Uterus (tissue), 2 donors: ENCODE measurements around the gene ZNF837.

Source experiments
- CTCF ChIP-seq, 4 experiments: fragments of 200-600 bp in 2 of 4; fragments of 450-650 bp in 2 of 4; sonication (generic) in 2 of 4; IDR thresholded peaks; one replicate each; pipeline ENCODE4 v1.5.1; 2016 to 2019; ENCODE audit warnings: antibody characterized with exemption in 4 of 4, mild to moderate bottlenecking in 2 of 4, moderate library complexity in 1 of 4
- POLR2A ChIP-seq, 2 donors: fragments of 450-650 bp; IDR thresholded peaks; one replicate each; pipeline ENCODE4 v1.6.1; 2016; ENCODE audit warnings: antibody characterized with exemption in 2 of 2, mild to moderate bottlenecking in 1 of 2, moderate library complexity in 1 of 2

DNA sequence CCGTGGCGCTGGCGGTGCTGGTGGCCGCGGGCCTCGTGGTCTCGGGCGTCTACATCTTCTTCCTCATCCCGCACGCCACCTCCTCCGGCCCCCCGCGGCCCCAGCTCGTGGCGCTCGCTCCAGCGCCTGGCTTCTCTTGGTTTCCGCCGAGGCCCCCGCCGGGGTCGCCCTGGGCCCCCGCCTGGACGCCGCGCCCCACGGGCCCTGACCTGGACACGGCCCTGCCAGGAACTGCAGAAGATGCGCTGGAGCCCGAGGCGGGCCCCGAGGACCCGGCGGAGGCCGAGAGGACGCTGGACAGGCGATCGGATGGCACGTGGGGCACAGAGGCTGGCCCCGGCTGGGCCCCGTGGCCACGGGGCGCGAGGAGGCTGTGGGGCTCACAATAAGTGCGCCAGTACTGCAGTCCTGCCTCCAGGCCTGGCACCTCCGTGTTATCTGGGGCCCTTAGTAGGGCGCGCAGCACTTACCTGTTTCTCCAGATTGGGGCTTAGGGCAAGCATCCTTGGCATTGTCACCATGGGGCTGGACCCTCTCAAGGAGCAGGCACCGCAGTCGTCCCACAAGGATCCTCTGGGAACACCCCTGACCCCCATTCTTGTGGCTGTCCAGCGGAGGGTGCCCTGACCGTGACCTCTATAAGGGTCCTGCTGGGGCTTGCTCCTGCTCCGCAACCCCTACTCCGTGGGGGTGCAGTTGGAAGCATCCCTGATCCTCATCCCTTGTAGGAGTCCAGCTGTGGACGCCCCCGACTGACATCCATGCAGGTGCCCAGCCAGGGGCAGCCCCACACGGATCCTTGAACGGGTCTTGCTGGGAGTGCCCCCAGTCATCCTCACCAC is 16.1 kb upstream of the ZNF837 start:
- TF ChIP-seq CTCF (IDR thresholded peaks at IDR 0.05) (no peak), POLR2A (IDR thresholded peaks at IDR 0.05) (no peak)
